22Rv1 (cell line): ENCODE data around the gene DZIP3.

Experiments used
- CTCF ChIP-seq: fragments of 450-650 bp; IDR thresholded peaks from 2 replicates; pipeline ENCODE4 v1.5.1; 2017; ENCODE audit warnings: mild to moderate bottlenecking
- ZFX ChIP-seq: fragments of 450-650 bp; IDR thresholded peaks from 2 replicates; pipeline ENCODE4 v1.6.1; 2017; ENCODE audit warnings: antibody characterized with exemption, borderline replicate concordance

- TF ChIP-seq CTCF (peak; percentile 68), ZFX (no peak)
Measured at GRCh38 chr3:108552267-108553159, 37.0 kb upstream of the DZIP3 start.
